ENCODE measurements around the gene C10orf90.

C10orf90 gene

DNA sequence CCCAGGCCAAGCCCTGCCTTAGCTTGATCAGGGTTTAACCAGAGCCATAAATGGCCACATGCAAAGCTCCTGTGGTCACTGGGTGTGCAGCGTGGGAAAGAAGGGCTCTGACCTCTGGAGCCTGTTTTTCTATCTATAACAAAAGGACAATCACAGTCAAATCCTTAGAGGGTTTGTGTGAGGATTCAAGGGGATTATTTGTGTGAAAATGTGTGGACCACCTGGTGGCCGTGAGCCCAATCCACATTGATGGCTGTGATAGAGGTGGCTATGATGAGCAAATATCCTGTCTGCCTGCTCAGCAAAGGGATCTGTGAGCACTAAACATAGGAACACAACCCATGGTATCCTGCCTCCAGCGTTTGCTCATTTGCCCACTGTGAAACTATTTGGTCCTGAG, 107.1 kb downstream of the C10orf90 start:
- no peak for TF ChIP-seq SIN3A (IDR thresholded peaks at IDR 0.05; ENCODE audit: borderline replicate concordance, insufficient read depth, low read length)
- TF ChIP-seq, protein P1, sequence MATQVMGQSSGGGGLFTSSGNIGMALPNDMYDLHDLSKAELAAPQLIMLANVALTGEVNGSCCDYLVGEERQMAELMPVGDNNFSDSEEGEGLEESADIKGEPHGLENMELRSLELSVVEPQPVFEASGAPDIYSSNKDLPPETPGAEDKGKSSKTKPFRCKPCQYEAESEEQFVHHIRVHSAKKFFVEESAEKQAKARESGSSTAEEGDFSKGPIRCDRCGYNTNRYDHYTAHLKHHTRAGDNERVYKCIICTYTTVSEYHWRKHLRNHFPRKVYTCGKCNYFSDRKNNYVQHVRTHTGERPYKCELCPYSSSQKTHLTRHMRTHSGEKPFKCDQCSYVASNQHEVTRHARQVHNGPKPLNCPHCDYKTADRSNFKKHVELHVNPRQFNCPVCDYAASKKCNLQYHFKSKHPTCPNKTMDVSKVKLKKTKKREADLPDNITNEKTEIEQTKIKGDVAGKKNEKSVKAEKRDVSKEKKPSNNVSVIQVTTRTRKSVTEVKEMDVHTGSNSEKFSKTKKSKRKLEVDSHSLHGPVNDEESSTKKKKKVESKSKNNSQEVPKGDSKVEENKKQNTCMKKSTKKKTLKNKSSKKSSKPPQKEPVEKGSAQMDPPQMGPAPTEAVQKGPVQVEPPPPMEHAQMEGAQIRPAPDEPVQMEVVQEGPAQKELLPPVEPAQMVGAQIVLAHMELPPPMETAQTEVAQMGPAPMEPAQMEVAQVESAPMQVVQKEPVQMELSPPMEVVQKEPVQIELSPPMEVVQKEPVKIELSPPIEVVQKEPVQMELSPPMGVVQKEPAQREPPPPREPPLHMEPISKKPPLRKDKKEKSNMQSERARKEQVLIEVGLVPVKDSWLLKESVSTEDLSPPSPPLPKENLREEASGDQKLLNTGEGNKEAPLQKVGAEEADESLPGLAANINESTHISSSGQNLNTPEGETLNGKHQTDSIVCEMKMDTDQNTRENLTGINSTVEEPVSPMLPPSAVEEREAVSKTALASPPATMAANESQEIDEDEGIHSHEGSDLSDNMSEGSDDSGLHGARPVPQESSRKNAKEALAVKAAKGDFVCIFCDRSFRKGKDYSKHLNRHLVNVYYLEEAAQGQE (IDR thresholded peaks at IDR 0.05; ENCODE audit: insufficient read depth in 1 of 2, low read depth in 2 of 2, low read length in 2 of 2): no peak
- TF ChIP-seq FOXP2 (optimal IDR thresholded peaks at IDR 0.05; ENCODE audit: borderline replicate concordance, extremely low read depth, extremely low read length, insufficient read depth): no peak
- no peak for TF ChIP-seq TAF1 (IDR thresholded peaks at IDR 0.05; ENCODE audit: borderline replicate concordance, insufficient read depth, low read length)
- TF ChIP-seq POLR2AphosphoS5 (IDR thresholded peaks at IDR 0.05; ENCODE audit: low read depth, low read length): no peak

DNA sequence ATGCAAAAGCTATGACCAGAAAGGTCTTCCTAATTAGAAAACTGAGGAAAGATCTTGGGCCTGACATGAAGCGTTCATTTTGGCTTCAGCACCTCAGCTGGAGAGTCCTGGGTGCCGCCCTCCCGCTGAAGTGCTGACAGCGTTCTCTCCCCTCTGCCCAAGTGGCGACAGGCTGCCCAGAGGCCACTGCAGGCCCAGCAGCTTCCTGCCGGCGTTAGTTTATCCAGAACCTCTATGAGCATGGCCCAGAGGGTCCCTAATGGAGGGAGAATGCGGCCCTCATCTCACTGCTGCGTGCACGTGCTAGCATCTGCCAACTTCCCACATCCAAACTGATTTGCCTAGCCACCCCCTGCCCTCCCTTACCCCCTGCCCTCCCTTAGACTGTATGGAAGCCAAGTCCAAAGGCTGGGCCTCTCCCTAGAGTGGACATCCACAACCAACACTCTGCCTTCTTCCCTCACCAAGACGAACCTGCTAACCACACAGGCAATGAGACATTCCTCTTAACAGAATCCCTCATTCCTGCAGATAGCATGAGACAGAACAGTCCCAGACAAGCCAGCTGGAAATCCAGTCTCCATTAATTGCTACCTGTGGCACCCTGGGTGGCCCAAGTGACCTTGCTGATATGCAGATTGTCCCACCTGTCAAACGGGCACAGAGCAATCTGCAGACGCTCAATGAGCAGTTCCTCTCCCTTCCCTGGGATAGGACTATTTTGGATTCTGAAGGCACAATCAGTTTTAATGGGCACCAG, 108.4 kb downstream of the C10orf90 start:
- TF ChIP-seq SIN3A (IDR thresholded peaks at IDR 0.05; ENCODE audit: borderline replicate concordance, insufficient read depth, low read length) (no peak), FOXP2 (optimal IDR thresholded peaks at IDR 0.05; ENCODE audit: borderline replicate concordance, extremely low read depth, extremely low read length, insufficient read depth) (no peak), TAF1 (IDR thresholded peaks at IDR 0.05; ENCODE audit: borderline replicate concordance, insufficient read depth, low read length) (no peak), POLR2AphosphoS5 (IDR thresholded peaks at IDR 0.05; ENCODE audit: low read depth, low read length) (no peak)
- TF ChIP-seq, protein P1 (IDR thresholded peaks at IDR 0.05; ENCODE audit: insufficient read depth in 1 of 2, low read depth in 2 of 2, low read length in 2 of 2): no peak

DNA sequence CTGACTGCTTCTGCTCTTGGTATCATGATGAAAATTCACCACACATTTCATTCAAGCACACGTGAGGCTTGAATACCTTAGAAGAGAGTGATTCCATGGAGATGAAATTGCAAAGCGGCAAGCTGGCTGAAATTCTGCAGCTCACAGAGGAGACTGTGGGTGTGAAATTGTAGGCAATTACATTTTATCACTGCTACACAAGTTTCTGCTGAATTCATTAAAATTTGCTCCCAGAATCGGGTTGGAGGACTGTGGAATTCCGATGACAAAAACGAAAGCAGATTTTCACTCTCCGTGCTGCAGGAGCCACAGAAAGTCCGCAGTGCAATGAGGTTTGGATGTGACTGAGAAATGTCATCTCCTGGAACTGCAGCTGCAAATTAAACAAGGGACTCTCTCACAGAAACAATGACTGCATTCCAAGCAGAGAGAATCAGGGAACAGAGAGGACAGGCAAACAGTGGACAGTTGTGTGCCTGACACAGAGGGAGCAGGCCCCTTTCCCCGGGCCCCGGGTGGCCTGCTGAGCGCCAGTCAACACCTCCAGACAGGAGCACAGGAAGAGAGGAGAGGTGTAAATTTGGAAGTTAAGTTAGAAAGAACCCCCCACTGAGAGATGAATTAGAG, 109.1 kb downstream of the C10orf90 start:
- TF ChIP-seq FOXP2 (optimal IDR thresholded peaks at IDR 0.05; ENCODE audit: borderline replicate concordance, extremely low read depth, extremely low read length, insufficient read depth) (no peak), SIN3A (IDR thresholded peaks at IDR 0.05; ENCODE audit: borderline replicate concordance, insufficient read depth, low read length) (no peak), TAF1 (IDR thresholded peaks at IDR 0.05; ENCODE audit: borderline replicate concordance, insufficient read depth, low read length) (no peak), POLR2AphosphoS5 (IDR thresholded peaks at IDR 0.05; ENCODE audit: low read depth, low read length) (no peak)
- TF ChIP-seq, protein P1 (IDR thresholded peaks at IDR 0.05; ENCODE audit: insufficient read depth in 1 of 2, low read depth in 2 of 2, low read length in 2 of 2): no peak

DNA sequence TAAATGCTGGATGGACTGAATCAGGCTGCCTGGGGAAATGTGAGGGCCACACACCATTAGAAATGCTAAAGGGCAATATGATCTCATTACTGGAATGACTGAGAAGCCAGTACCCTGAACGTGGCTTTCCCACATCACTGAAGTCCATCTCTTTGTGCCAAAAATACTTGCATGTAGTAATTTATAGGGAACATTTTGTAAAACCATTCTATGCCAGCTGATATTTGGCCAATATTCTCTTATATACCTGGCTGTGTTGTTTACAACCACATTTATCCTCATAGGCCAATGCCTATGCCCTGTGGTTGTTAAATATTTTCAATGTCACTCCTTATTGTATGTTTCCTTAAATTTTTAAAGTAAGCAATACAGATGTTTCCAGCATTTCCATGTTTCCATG, 111.6 kb downstream of the C10orf90 start:
- no peak for TF ChIP-seq TAF1 (IDR thresholded peaks at IDR 0.05; ENCODE audit: borderline replicate concordance, insufficient read depth, low read length)
- TF ChIP-seq SIN3A (IDR thresholded peaks at IDR 0.05; ENCODE audit: borderline replicate concordance, insufficient read depth, low read length): no peak
- TF ChIP-seq, protein P1 (IDR thresholded peaks at IDR 0.05; ENCODE audit: insufficient read depth in 1 of 2, low read depth in 2 of 2, low read length in 2 of 2): no peak
- no peak for TF ChIP-seq FOXP2 (optimal IDR thresholded peaks at IDR 0.05; ENCODE audit: borderline replicate concordance, extremely low read depth, extremely low read length, insufficient read depth)
- TF ChIP-seq POLR2AphosphoS5 (IDR thresholded peaks at IDR 0.05; ENCODE audit: low read depth, low read length): no peak
